CD4-positive, alpha-beta T cell treated with Interleukin-12 subunit alpha and Interleukin-12 subunit beta, for 1 hour (primary cell): Measurements from ENCODE around the gene SAMD10.

ENCODE experiments used
- DNase-seq: peaks from one replicate; pipeline ENCODE4 v3.0.0-alpha.2; 2020

SAMD10 gene

DNA sequence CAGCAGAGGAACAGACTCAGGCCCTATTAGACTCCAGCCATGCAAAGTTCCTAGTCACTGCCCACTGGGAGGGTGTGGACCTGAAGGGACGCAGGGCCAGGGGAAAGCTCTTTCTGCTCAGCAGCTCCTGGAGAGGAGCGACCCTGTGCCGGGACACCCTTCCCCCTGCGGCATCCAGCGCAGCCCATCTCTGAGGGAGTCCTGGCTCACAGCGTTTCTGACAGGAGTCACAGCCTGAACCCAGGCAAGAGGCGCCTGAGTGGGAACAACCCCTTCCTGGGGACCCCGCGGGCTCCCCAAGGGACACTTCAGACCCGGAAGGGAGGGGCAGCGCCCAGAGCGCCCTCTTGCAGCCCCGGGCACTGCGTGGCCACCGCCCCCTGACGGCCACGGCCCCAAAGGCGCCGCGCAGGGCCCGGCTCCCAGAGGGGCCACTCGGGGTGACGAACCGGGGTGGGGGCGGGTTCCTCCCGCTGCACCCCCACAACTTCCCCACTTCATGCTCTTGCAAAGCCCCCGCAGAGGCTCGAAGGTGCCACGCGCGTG, 24.1 kb downstream of the SAMD10 start:
- peak; percentile 41 for DNase-seq

DNA sequence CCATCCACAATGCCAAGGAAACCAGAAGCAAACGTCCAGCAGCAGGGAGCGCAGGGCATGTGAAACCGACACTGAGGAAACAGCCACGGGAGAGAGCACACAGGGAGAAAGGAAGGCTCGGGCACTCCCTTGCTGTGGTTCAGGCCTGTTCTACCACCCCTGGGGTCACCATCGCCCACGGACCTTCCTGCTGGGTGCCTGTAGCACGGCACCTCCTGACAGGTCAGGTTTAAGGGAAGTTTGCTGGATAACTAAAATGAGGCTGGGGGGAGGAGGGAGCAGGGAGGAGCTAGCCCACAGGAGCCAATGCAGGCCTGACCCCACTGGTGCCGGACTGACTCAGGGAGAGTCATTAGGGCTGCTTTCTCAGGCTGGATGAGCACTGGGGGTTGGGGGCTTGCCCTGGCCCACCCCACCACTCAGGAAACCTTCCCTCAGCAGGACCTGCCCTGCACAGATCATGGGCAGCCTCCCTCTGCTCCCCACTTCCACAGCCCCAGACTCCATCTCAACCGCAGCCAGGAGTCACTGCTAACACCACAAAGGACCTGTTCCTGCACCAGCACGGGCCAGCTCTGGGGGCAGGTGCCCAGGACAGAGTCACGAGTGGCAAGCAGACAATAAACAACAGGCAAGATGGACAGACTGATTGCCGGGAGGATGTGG, 25.5 kb downstream of the SAMD10 start:
- DNase-seq: no peak

DNA sequence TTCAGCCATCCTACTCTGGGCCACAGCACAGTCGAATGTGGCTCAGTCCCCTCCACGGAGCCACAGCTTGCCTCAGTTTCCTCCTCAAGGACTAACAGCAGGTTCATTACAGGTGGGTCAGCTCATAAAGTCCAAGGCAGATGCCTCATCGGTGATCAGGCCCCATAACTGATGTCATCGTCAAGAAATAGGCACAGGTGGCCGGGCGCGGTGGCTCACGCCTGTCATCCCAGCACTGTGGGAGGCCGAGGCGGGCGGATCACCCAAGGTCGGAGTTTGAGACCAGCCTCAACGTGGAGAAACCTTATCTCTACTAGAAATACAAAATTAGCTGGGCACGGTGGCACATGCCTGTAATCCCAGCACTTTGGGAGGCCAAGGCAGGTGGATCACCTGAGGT, 26.7 kb downstream of the SAMD10 start:
- no peak for DNase-seq

DNA sequence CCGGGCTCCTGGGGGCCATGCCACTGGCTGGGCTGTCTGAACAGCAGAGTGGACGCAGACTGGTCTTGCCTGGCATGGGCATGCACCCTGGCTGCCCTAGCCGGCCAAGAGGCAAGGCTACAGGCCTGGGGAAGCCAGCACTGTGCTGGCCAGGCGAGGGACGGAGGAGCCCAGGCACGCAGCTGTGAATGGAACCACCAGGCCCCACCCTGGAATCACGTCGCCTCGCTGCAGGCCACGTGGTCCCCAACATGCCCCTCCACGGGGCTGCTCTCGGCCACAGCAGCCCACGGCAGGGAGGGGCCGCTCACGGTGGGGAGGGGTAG, 27.3 kb downstream of the SAMD10 start:
- no peak for DNase-seq

DNA sequence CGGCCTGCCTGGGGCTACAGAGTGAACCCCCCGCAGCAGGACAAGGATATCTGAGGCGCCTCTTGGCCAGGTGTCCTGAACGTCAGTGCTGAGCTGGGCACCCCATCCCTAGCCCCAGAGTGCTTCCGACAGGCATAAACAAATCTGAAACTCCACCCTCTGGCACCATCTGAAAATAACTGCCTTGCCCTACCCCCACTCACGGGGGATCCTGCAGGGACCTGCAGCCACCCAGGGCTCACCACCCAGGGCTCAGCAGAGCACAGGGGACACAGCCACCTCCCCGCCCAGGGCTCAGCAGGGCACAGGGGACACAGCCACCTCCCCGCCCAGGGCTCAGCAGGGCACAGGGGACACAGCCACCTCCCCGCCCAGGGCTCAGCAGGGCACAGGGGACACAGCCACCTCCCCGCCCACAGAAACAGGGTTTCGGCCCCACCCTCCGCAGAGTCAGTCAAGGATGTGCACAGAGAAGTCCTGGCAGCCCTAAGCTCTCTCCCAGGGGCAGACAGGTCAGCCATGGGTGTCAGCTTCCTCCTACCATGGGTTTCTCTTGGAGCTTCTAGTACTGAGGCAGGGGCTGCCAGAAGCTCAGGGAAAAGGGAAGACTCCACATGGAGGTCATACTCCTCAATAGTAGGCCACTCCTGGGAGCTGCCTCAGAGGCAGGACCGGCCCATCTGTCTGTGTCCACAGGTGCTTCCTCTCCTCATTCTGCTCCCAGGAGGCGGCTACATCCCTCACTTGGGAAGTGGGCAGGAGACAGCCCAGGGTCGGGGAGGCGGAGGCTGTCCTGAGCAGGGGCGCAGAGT, 27.8 kb downstream of the SAMD10 start:
- no peak for DNase-seq

DNA sequence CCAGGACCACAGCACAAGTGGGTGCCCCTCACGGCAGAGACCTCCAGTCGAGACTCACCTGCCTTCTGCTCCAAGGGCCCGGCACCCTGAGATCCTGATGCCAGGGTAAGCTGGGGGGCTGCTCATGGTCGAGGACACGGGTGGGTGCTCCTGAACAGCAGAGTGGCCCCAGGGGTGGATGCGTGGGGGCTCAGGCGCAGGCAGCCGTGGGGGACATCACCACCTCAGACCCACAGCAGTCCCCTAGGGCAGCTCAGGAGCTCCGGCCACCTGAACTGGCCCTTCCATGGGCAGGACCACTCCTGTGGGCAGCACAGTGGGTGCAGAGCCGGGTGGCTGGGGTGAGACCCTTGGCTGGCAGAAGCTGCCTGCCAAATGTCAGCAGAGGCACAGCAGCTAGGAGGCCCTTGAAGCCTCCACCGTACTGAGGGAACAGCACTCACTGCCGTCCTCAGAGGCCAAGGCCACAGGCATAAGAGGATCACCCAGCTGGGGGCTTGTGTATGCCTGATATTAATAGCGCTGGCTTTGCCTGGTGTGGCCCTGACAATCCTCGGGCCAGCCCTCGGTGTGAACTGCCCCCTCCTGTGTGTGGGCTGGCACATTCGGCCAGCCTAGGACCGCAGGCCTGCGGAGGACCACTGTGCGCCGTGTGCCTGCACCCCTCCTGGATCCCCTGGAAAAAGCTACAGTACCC, 28.6 kb downstream of the SAMD10 start:
- DNase-seq: no peak

DNA sequence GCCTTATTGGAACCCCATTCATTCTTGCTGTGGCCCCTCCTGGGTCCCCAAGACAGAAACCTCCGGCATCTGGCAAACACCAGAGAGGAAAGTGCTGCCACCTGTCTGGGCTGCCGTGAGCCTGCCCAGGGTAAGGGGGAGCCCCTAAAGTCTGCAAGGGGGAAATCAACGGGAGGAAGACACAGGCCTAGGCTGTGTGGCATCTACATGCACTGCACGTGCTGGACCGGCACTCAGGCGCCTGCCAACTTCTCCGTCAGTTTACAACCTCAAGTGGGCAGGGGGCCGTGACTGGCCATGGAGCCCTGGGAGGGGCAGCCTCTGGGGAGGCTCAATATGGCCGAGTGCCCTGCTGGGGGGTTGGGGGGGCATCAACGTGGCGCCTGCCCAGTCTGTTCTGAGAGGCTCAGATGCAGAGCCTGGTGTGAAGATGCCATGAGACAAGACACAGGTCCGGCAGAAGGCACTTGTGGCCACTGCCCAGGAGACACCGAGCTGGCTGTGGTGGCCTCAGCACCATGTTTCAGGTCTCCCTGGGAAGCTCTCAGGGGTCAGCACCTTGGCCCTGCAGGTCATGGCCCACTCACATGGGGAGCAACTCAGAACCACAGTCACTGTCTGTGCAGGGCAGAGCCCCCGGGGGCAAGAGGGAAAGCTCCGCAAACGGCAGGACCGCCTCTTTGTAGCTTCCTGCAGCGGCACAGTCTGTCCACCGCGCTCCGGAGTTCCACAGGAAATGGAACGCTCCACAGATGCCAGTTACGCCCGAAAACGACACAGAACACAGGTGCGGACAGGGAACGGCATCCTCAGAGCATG, 31.6 kb downstream of the SAMD10 start:
- peak; percentile 33 for DNase-seq

DNA sequence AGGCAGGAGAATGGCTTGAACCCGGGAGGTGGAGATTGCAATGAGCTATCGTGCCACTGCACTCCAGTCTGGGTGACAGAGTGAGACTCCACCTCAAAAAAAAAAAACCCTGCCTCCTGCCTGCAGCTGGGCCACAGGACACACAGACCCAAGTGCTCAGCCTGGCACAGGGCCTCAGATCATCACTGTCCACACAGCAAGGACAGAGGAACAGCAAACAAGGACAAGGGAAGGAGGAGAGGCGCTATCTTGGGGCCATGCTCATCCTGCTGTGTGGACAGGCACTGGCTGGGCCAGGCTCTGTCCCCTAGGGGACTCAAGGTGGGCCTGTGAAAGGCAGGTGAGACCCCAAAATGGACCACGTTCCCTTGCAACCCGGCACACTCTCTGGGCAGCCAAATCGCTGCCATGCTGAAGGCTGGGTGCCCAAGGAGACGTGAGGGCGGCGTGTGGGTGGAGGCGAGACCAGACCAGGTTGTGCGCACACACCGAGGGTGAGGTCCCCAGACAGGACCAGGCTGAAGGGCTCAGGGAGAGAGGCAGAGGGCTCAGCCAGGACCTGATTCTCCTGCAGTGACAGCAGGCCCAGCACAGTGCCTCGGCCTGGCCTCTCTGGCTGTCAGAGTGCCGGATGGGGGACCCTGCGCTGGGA, 32.3 kb downstream of the SAMD10 start:
- DNase-seq: no peak

DNA sequence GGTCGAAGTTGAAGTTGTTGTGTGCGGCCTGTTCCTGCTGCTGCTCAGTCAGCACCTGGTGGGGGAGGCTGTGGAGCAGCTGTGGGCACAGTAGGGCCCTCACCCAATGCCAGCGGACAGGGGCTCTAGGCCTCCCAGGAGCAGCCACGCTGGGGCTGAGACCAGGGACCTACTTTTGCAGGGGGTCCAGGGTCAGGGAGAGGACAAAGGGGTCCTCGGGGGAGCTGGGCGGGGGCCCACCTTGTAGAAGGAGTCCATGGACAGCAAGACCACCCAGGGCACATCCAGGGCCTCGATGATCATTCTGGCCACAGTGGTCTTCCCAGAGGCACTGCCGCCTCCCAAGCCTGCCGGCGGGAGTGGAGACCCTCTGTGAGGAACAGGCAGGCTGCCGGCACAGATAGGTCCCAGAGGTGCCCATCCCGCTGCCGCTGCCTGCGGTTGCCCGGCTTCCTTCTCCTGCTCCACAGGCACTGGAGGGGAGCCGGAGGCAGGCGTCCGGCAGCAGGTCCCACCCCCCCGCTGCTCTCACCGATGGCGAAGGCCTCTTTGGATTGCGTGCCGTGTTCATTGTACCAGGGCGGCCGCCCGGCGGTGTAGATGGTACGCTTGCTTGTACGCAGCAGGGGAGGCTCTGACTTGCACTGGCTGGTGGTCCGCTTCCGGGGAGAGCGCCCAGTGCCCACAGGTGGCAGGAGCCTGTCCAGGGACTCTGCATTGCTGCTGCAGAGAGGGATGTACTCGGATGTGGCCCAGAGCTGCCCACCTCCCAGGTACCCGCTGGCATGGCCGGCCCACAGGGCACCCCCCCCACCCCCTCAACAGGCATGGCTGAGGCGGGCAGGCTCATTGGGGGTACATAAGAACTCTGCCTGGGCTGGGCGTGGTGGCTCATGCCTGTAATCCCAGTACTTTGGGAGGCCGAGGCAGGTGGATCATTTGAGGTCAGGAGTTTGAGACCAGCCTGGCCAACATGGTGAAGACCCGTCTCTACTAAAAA, 33.2 kb downstream of the SAMD10 start:
- DNase-seq: no peak

DNA sequence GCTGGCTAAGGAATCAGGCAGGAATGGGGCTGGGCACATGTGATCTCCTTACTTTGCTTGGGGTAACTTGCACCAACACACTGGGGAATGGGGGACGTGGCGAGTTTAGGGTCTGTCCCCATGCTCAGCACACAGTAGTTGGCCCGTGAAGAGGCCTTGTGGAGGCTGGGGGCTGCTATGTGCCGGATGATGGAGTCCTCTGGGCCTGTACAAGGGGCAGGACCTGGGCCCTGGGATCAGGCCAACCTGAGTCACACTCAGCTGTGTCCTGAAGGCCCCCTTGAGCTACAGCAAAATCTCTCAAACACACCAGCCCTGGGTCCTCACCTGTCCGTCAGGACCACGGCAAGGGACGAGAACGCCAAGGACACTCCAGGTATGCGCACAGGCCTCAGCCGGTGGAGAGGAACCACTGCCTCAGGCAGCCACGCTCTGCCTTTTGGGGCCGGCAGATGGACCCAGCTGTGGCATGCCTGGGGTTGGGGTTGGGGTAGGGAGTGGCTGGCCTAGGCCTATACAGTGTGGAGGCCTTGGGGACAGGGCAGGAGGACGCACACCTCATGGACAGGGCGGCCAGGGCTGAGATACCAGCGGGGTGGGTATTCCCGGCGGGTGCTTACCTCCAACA, 34.3 kb downstream of the SAMD10 start:
- DNase-seq: no peak

DNA sequence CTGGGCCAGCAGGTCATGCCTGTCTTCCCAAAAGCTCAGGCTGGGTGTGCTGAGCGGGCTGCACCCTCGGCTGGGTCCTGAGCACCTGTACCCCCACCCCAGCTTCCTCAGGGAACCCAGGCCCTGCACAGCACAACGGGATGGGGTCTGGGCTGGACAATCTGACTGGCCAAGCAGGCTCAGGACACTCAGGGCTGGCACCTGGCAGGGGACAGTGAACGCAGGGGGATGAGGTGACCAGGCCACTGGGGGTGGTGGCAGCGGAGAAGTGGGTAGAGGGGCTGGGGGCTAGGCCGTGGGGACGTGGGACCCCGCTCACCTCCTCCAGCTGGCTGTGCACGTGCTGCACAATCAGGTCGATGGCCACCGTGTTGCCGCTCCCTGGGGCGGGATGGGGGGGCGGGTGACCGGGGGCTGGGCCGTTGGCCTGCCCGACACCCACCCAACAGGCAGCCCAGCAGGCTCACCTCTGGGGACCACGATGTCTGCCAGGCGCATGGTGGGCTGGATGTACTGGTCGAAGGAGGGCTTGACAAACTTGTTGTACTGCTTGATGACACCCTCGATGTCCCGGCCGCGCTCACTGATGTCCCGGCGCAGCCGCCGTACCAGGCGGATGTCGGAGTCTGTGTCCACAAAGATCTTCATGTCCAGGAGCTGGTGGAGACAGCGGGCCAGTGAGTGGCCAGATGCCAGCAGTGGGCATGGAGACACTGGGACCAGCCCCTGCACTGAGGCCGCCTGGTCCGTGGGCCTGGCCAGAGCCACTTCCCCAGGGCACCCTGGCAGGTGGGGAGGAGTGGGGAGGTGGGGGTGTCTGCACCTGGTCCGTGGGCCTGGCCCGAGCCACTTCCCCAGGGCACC, 35.1 kb downstream of the SAMD10 start:
- DNase-seq: no peak

DNA sequence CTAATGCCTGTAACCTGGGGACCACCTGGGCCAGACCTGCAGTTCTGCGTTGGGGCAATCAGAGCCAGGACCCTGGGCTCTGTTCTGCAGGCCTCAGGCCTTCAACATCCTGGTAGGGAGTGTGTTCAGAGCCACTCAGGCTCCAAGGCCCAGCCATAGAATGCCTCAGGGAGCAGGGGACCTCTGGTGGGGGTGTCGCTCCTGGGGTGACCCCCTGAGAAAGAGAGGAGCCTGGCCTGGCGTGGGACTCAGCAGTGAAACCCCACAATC, 35.7 kb downstream of the SAMD10 start:
- no peak for DNase-seq

DNA sequence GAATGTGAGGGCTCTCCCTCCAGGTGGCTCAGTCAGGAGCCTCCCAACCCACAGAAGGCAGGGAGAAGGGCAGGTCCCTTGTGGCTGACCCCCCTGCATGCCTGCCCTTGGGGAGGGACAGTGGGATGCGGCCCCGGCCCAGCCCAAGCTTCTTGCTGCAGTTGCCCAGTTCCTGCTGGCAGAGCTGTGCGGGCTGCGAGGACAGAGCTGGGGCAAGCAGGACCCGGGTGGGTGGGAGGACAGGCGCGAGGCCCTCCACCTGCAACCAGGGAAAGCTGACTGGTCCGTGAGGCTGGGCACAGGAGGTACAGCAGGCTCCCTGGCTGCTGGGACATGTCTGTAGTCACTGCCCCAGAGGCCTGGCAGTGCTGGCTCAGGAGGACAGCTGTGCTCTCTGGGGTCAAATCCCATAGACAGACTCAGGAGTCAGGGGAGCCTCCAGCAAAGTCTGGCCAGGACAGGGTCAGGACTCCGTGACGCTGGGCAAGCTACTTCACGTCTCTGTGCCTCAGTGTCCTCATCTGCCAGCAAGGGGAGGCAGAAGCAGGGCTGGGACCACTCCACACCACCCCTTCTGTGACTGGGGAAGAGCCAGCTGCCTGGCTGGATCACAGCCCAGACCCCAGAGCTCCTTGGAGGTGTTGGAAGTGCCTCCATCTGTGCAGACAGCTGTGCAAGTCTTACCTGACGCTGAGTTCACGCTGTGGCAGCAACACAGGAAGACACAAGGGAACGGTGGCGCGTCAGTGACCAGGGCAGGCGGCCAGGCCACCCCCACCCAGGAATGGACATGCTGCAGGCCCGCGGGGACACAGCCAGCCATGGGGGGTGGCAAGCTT, 36.3 kb downstream of the SAMD10 start:
- no peak for DNase-seq

DNA sequence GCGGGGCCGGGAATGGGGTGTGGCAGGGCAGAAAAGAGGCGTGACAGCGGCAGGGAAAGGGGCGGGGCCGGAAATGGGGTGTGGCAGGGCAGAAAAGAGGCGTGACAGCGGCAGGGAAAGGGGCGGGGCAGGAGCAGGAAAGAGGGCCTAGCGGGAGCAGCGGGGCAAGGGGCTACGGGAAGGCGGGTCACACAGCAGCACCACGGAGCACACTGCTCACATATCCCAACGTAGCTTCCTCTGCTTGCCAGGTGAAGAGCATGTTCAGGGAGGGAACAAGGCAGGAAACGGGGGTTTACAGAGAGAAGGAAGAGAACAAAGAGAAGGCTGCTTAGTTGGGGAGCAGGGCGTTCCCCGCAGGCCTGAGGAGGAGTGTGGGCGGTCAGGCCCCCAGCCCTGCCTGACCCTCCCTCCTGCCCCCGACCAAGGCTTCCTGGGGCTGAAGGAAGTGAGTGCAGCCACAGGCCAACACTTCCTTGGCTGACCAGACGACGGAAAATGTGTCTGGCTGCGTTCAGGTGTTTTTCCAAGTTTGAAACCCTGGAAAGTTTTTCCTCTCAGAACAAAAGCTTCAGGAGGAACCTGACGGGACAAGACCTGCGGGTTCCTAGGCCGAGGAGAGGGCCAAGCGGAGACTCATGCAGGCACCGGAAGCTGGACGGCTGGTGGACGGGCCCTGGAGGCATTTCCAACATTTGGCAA, 37.0 kb downstream of the SAMD10 start:
- DNase-seq: peak; percentile 42

DNA sequence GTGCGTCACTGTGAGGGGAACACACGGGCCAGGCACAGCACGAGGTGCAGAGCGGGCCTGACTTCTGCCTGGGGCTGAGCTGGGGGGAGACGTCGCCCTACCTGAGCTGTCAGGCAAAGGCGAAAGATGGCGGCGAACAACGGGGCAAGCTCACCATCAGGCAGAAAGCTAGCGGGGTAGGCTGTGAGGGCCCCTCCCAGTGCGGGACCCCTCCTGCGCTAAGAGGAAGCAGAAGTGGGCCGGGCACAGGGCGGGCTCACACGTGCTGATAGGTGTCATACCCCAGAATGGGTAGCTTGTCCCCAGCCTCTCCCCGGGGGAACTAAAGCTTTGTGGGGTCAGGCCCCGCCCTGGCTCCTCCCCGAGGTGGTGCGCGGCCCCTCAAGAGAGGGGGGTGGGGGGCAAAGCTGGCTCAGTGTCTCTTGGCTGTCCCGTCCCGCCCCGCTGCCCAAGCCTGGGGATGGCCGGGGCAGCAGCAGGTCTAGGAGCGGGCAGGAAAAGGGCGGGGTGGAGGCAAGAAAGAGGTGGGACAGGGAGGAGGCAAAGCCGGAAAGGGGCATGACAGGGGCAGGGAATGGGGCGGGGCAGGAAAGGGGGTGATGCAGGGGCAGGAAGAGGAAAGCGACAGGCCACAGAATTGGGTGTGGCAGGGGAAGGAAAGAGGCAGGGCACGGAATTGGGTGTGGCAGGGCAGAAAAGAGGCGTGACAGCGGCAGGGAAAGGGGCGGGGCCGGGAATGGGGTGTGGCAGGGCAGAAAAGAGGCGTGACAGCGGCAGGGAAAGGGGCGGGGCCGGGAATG, 38.0 kb downstream of the SAMD10 start:
- DNase-seq: peak; percentile 86

DNA sequence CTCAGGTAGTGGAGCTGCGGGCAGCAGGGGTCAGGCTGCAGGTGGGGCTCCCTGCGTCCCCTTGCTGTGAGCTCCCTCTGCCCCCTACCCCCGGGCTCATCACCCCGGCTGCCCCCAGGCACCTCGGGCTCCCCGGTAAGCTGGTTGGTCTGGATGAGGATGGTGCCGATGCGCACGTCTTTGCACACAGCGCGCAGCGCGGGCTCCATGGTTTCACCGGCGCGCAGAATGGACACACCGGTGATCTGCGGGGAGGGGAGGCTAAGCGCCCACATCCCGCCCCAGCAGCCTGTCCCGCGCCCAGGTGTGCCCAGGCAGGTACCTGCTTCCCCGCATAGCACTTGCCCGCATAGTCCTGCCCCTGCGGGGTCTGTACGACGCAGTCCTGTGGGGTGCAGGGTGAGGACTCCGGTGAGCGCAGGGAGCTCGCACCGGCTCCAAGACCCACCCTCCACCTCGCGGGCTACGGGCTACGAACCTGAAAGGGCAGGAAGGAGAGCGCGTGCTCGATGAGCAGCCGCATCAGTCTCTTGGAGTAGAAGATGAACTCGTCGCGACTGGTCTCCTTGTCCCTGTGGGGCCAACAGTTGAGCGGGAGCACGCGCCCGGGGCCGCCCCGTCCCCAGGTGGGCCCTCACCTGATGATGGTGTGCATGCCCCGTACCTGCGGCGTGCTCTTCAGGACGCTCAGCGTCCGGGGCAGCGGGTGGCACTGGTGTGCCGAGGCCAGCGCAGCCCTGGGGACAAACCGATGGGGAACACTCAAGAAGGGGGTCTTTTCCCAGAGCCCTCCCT, 38.8 kb downstream of the SAMD10 start:
- DNase-seq: no peak

DNA sequence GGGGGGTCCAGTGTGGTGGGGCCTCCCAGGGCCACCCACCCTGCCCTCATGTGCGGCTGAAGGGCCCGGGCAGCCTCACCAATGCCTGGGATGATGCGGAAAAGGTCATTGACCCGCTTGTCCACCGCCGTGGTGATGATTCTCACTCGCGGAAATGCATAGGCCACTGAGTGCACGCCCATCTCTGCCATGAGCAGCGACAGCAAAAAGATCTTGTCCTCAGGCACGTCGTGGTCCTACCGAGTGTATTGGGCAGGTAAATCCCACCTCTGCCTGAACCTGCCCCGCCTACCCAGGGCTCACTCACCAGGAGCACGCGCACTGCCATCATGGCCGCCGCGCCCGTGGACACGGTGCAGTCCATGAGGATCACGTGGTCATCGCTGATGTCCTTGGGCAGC, 39.4 kb downstream of the SAMD10 start:
- DNase-seq: no peak
